Keratinocyte (primary cell): Measurements from ENCODE around the gene ZNF425.
"Not testable (repeated sequence)": the region's sequence is repeated elsewhere in the genome, so short reads cannot be mapped to it uniquely, and the experiment has no call there.

Experiments used
- EZH2 ChIP-seq: IDR thresholded peaks from one replicate; pipeline ENCODE4 v1.6.1; 2012; ENCODE audit warnings: inconsistent platforms, mild to moderate bottlenecking, low read length, moderate library complexity
- TF ChIP-seq, protein P1 (sequence below), 3 experiments: IDR thresholded peaks in 1 of 3; conservative IDR thresholded peaks in 1 of 3; optimal IDR thresholded peaks in 1 of 3; 2 replicates in 2 of 3; 3 replicates in 1 of 3; pipeline versions ENCODE3 to v1.5.1; 2011; ENCODE audit warnings: low read length in 3 of 3, mild to moderate bottlenecking in 3 of 3, moderate library complexity in 2 of 3, control low read depth in 1 of 3, inconsistent platforms in 1 of 3; ENCODE audit not compliant: insufficient read depth in 2 of 3; ENCODE audit errors: extremely low read depth in 1 of 3

DNA sequence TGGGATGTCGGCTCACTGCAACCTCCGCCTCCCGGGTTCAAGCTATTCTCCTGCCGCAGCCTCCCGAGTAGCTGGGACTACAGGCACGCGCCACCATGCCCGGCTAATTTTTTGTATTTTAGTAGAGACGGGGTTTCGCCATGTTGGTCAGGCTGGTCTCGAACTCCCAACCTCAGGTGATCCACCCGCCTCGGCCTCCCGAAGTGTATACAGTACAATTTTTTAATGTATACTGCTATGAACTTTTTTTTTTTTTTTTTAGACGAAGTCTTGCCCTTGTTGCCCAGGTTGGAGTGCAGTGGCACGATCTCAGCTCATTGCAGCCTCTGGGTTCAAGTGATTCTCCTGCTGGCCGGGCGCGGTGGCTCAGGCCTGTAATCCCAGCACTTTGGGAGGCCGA, 33.9 kb downstream of the ZNF425 start:
- TF ChIP-seq, protein P1, sequence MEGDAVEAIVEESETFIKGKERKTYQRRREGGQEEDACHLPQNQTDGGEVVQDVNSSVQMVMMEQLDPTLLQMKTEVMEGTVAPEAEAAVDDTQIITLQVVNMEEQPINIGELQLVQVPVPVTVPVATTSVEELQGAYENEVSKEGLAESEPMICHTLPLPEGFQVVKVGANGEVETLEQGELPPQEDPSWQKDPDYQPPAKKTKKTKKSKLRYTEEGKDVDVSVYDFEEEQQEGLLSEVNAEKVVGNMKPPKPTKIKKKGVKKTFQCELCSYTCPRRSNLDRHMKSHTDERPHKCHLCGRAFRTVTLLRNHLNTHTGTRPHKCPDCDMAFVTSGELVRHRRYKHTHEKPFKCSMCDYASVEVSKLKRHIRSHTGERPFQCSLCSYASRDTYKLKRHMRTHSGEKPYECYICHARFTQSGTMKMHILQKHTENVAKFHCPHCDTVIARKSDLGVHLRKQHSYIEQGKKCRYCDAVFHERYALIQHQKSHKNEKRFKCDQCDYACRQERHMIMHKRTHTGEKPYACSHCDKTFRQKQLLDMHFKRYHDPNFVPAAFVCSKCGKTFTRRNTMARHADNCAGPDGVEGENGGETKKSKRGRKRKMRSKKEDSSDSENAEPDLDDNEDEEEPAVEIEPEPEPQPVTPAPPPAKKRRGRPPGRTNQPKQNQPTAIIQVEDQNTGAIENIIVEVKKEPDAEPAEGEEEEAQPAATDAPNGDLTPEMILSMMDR (optimal IDR thresholded peaks at IDR 0.05 in 1 of 3, IDR thresholded peaks at IDR 0.05 in 1 of 3, conservative IDR thresholded peaks at IDR 0.05 in 1 of 3; ENCODE audit: extremely low read depth in 1 of 3, insufficient read depth in 2 of 3, low read length in 3 of 3): not testable (repeated sequence)
- TF ChIP-seq EZH2: not testable (repeated sequence)
